Activated naive CD4-positive, alpha-beta T cell treated with anti-CD3 and anti-CD28 coated beads, Interleukin-2, amount 50 U/mL, for 24 hours (primary cell): ENCODE results near the gene MYO3B.

Source experiments
- H3K27ac Mint-ChIP-seq: one replicate; pipeline ENCODE4 v1.8.0; 2021; ENCODE audit warnings: mild to moderate bottlenecking, mixed read lengths
- H3K27me3 Mint-ChIP-seq: one replicate; pipeline ENCODE4 v1.8.0; 2021; ENCODE audit warnings: mixed read lengths
- H3K36me3 Mint-ChIP-seq: one replicate; pipeline ENCODE4 v1.8.0; 2021; ENCODE audit warnings: mixed read lengths
- H3K4me1 Mint-ChIP-seq: one replicate; pipeline ENCODE4 v1.8.0; 2021; ENCODE audit warnings: mixed read lengths
- H3K4me3 Mint-ChIP-seq: one replicate; pipeline ENCODE4 v1.8.0; 2021; ENCODE audit warnings: mild to moderate bottlenecking, mixed read lengths
- H3K9me3 Mint-ChIP-seq: one replicate; pipeline ENCODE4 v1.8.0; 2021; ENCODE audit warnings: mixed read lengths

MYO3B gene

GRCh38 chr2:170229744-170230143 is 51.8 kb downstream of the MYO3B start:
- no peak overlapping the region for H3K4me3 Mint-ChIP-seq
- H3K27me3 Mint-ChIP-seq: peaks cover 6% of the 10 kb centered on the region
- H3K9me3 Mint-ChIP-seq: no peaks in the 10 kb centered on the region
- no peak overlapping the region for H3K27ac Mint-ChIP-seq
- no peaks in the 10 kb centered on the region for H3K36me3 Mint-ChIP-seq
- H3K4me1 Mint-ChIP-seq: no peaks in the 10 kb centered on the region

GRCh38 chr2:170235860-170236679 is 58.1 kb downstream of the MYO3B start:
- Mint-ChIP-seq H3K36me3 (no peaks in the 10 kb centered on the region), H3K4me1 (no peaks in the 10 kb centered on the region), H3K27me3 (peaks cover 14% of the 10 kb centered on the region), H3K4me3 (no peak overlapping the region), H3K9me3 (no peaks in the 10 kb centered on the region), H3K27ac (no peak overlapping the region)

- Mint-ChIP-seq H3K36me3 (no peaks in the 10 kb centered on the region), H3K27me3 (peaks cover 14% of the 10 kb centered on the region), H3K4me1 (no peaks in the 10 kb centered on the region), H3K4me3 (no peak overlapping the region), H3K27ac (no peak overlapping the region), H3K9me3 (no peaks in the 10 kb centered on the region)
Observed at GRCh38 chr2:170236680-170237047, 58.7 kb downstream of the MYO3B start.

GRCh38 chr2:170237572-170238120 is 59.7 kb downstream of the MYO3B start:
- H3K27ac Mint-ChIP-seq: no peak overlapping the region
- no peaks in the 10 kb centered on the region for H3K4me1 Mint-ChIP-seq
- H3K9me3 Mint-ChIP-seq: no peaks in the 10 kb centered on the region
- H3K4me3 Mint-ChIP-seq: no peak overlapping the region
- H3K36me3 Mint-ChIP-seq: no peaks in the 10 kb centered on the region
- H3K27me3 Mint-ChIP-seq: peaks cover 14% of the 10 kb centered on the region

GRCh38 chr2:170238776-170239175 is 60.8 kb downstream of the MYO3B start:
- Mint-ChIP-seq H3K4me1 (no peaks in the 10 kb centered on the region), H3K9me3 (no peaks in the 10 kb centered on the region), H3K27me3 (peaks cover 14% of the 10 kb centered on the region), H3K4me3 (no peak overlapping the region), H3K27ac (no peak overlapping the region), H3K36me3 (no peaks in the 10 kb centered on the region)

GRCh38 chr2:170240629-170241028 is 62.7 kb downstream of the MYO3B start:
- Mint-ChIP-seq H3K4me1 (no peaks in the 10 kb centered on the region), H3K27ac (no peak overlapping the region), H3K27me3 (peaks cover 15% of the 10 kb centered on the region), H3K4me3 (no peak overlapping the region), H3K36me3 (no peaks in the 10 kb centered on the region), H3K9me3 (no peaks in the 10 kb centered on the region)

GRCh38 chr2:170241756-170242155 is 63.8 kb downstream of the MYO3B start:
- peaks cover 16% of the 10 kb centered on the region for H3K27me3 Mint-ChIP-seq
- H3K36me3 Mint-ChIP-seq: no peaks in the 10 kb centered on the region
- H3K27ac Mint-ChIP-seq: no peak overlapping the region

GRCh38 chr2:170243118-170243837 is 65.3 kb downstream of the MYO3B start:
- peaks cover 13% of the 10 kb centered on the region for H3K27me3 Mint-ChIP-seq
- no peaks in the 10 kb centered on the region for H3K36me3 Mint-ChIP-seq
- no peak overlapping the region for H3K4me3 Mint-ChIP-seq
- no peak overlapping the region for H3K27ac Mint-ChIP-seq
- H3K9me3 Mint-ChIP-seq: no peaks in the 10 kb centered on the region
- H3K4me1 Mint-ChIP-seq: no peaks in the 10 kb centered on the region

More at GRCh38 chr2:170241756-170242155, 63.8 kb downstream of the MYO3B start:
- Mint-ChIP-seq H3K4me1 (no peaks in the 10 kb centered on the region), H3K4me3 (no peak overlapping the region), H3K9me3 (no peaks in the 10 kb centered on the region)

- no peak overlapping the region for H3K27ac Mint-ChIP-seq
- H3K27me3 Mint-ChIP-seq: peaks cover 13% of the 10 kb centered on the region
- no peaks in the 10 kb centered on the region for H3K9me3 Mint-ChIP-seq
- no peak overlapping the region for H3K4me3 Mint-ChIP-seq
- no peaks in the 10 kb centered on the region for H3K4me1 Mint-ChIP-seq
- no peaks in the 10 kb centered on the region for H3K36me3 Mint-ChIP-seq
Observed at GRCh38 chr2:170243898-170244297, 66.0 kb downstream of the MYO3B start.

DNA sequence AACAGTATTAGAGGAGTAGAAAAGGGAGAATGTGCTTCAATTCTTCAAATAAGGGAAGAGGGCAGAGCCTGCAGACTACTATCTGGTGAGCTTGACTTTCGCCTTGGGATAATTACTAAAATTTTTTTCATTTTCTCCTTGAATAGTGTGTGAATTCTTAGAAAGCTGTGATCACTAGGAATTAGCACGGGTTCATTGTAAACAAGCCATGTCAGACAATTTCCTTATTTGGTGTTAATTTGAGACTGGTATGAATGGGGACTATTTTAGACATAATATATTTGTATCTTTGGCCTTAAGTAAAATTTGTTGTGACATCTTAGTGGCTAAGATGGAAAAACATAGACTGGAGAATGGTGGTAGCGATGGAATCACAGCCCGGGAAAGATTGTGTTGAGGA is 66.6 kb downstream of the MYO3B start:
- no peak overlapping the region for H3K27ac Mint-ChIP-seq
- H3K36me3 Mint-ChIP-seq: no peaks in the 10 kb centered on the region
- no peak overlapping the region for H3K4me3 Mint-ChIP-seq
- H3K27me3 Mint-ChIP-seq: peaks cover 9% of the 10 kb centered on the region
- no peaks in the 10 kb centered on the region for H3K4me1 Mint-ChIP-seq
- no peaks in the 10 kb centered on the region for H3K9me3 Mint-ChIP-seq

DNA sequence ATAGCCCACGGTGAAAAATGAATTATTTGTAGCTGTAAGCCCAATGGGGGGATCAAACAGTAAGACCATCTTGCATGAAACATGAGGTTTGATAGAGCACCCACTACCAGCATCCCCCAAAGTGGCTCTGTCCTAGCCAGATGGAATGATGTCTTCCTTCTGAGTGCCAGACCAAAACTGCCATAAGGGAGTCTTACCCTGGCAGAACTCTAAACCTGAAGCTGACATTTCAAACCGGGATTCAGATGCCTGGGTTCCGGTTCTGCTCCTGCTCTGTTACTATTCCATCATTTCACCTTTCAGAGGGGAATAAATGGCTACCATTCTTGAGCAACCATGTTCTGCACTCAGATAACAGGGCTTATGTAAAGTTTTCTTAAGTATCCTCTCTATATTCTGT is 67.4 kb downstream of the MYO3B start:
- Mint-ChIP-seq H3K36me3 (no peaks in the 10 kb centered on the region), H3K4me3 (no peak overlapping the region), H3K4me1 (no peaks in the 10 kb centered on the region), H3K9me3 (no peaks in the 10 kb centered on the region), H3K27ac (no peak overlapping the region), H3K27me3 (peaks cover 8% of the 10 kb centered on the region)

GRCh38 chr2:170247333-170247732 is 69.4 kb downstream of the MYO3B start:
- Mint-ChIP-seq H3K36me3 (no peaks in the 10 kb centered on the region), H3K4me3 (no peak overlapping the region), H3K9me3 (no peaks in the 10 kb centered on the region), H3K4me1 (no peaks in the 10 kb centered on the region), H3K27me3 (peaks cover 5% of the 10 kb centered on the region), H3K27ac (no peak overlapping the region)

- peaks cover 7% of the 10 kb centered on the region for H3K27me3 Mint-ChIP-seq
- no peaks in the 10 kb centered on the region for H3K9me3 Mint-ChIP-seq
- no peaks in the 10 kb centered on the region for H3K36me3 Mint-ChIP-seq
- no peak overlapping the region for H3K27ac Mint-ChIP-seq
- H3K4me3 Mint-ChIP-seq: no peak overlapping the region
- H3K4me1 Mint-ChIP-seq: no peaks in the 10 kb centered on the region
Observed at GRCh38 chr2:170247882-170248393, 70.0 kb downstream of the MYO3B start.

DNA sequence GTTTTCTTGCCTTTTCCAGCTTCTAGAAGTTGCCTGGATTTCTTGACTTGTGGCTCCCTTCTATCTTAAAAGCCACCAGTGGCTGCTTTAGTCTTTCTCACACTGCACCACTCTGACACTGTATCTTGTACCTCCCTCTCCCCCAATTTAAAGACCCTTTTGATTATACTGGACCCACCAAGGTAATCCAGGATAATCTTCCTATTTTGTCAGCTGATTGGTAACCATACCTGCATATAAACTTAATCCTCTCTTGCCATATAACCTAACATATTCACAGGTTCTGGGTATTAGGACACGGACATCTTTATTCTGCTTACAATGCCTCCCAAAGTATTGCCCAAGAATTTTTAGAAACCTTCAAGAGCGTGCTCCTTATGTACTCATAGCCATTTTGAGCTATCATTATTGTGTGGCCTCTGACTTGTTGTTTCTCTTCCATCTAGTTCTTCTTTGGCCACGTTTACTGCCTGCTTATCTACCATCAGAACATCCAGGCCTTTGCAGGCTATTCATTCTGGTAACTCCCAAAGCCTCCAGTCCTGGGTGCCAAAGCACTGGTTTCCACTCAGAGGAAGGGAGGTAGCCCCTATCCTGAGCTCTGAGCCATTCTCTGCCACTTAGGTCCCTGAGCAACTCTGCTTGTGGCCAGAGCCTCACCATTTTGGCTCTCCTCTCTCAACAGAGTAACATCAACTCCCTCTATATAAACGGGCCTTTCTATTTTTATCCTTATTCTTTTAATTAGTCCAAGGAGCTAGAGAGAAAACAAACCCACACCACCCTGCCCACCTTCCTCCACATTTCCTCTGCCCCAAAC is 70.8 kb downstream of the MYO3B start:
- no peaks in the 10 kb centered on the region for H3K36me3 Mint-ChIP-seq
- H3K27me3 Mint-ChIP-seq: peaks cover 12% of the 10 kb centered on the region
- no peaks in the 10 kb centered on the region for H3K4me1 Mint-ChIP-seq

GRCh38 chr2:170249761-170250160 is 71.8 kb downstream of the MYO3B start:
- Mint-ChIP-seq H3K9me3 (no peaks in the 10 kb centered on the region), H3K36me3 (no peaks in the 10 kb centered on the region), H3K4me1 (no peaks in the 10 kb centered on the region), H3K27ac (no peak overlapping the region), H3K4me3 (no peak overlapping the region), H3K27me3 (peaks cover 15% of the 10 kb centered on the region)

More for the DNA sequence above, 70.8 kb downstream of the MYO3B start:
- Mint-ChIP-seq H3K27ac (no peak overlapping the region), H3K9me3 (no peaks in the 10 kb centered on the region), H3K4me3 (no peak overlapping the region)
